SJCRH30 (cell line): ENCODE data around the gene SLC26A8. TPM values are rescaled to one million over a fixed set of nuclear protein-coding genes. Genes with fewer than 3 reads are reported as not detected.
A peak's percentile ranks its signal among the peaks of the same experiment; 100 is the strongest.
"Not testable (repeated sequence)": the region's sequence is repeated elsewhere in the genome, so short reads cannot be mapped to it uniquely, and the experiment has no call there.

Source experiments
- DNase-seq, 2 experiments: peaks; one replicate each; pipeline ENCODE4 v3.0.0-alpha.2; 2015 to 2020
- H3K27ac ChIP-seq: fragments of 250-450 bp; sonication (Bioruptor Pico); 2 replicates; pipeline ENCODE4 v1.5.1; 2020; ENCODE audit warnings: mild to moderate bottlenecking, moderate library complexity
- H3K27me3 ChIP-seq: fragments of 250-450 bp; sonication (Bioruptor Pico); 2 replicates; pipeline ENCODE4 v1.5.1; 2020; ENCODE audit warnings: mild to moderate bottlenecking, moderate library complexity
- H3K36me3 ChIP-seq: fragments of 250-450 bp; sonication (Bioruptor Pico); 2 replicates; pipeline ENCODE4 v1.5.1; 2020; ENCODE audit warnings: mild to moderate bottlenecking, moderate library complexity
- H3K4me1 ChIP-seq: fragments of 250-450 bp; sonication (Bioruptor Pico); 2 replicates; pipeline ENCODE4 v1.5.1; 2020; ENCODE audit warnings: mild to moderate bottlenecking, moderate library complexity
- H3K4me3 ChIP-seq: fragments of 250-450 bp; sonication (Bioruptor Pico); 2 replicates; pipeline ENCODE4 v1.5.1; 2020; ENCODE audit warnings: mild to moderate bottlenecking, moderate library complexity
- H3K9me3 ChIP-seq: fragments of 250-450 bp; sonication (Bioruptor Pico); replicated peaks from 2 replicates; pipeline ENCODE4 v1.5.1; 2020; ENCODE audit warnings: mild to moderate bottlenecking, moderate library complexity
- total RNA-seq: library from RNA; depleted of rRNA; stranded (reverse); fragments of >200 nt; shearing (Covaris generic); gene quantifications from 2 replicates; pipeline ENCODE4 v1.2.3, GENCODE V29; 2014

SLC26A8 gene
- total RNA-seq, 1 experiment from 2014 or later: not detected

- Histone ChIP-seq H3K9me3 (no peaks in the 10 kb centered on the region), H3K4me3 (no peak overlapping the region), H3K36me3 (no peaks in the 10 kb centered on the region), H3K27me3 (no peaks in the 10 kb centered on the region), H3K4me1 (no peaks in the 10 kb centered on the region), H3K27ac (no peak overlapping the region)
- DNase-seq: no peak
Measured at GRCh38 chr6:35935469-35935868, 89.0 kb downstream of the SLC26A8 start.

- no peaks in the 10 kb centered on the region for H3K36me3 ChIP-seq
- no peak overlapping the region for H3K27ac ChIP-seq
- no peak for DNase-seq
- H3K9me3 ChIP-seq: no peaks in the 10 kb centered on the region
- H3K4me3 ChIP-seq: no peak overlapping the region
- no peaks in the 10 kb centered on the region; the same call in 1 of the 2 replicates for H3K27me3 ChIP-seq
- H3K4me1 ChIP-seq: no peaks in the 10 kb centered on the region
Measured at GRCh38 chr6:35933844-35934243, 90.6 kb downstream of the SLC26A8 start.

GRCh38 chr6:35931873-35932272, 92.6 kb downstream of the SLC26A8 start:
- not testable (repeated sequence) for H3K27ac ChIP-seq, H3K27me3 ChIP-seq, H3K4me1 ChIP-seq, H3K36me3 ChIP-seq, H3K4me3 ChIP-seq, H3K9me3 ChIP-seq, DNase-seq

GRCh38 chr6:35931120-35931561, 93.3 kb downstream of the SLC26A8 start:
- Histone ChIP-seq H3K4me1 (no peaks in the 10 kb centered on the region), H3K36me3 (no peaks in the 10 kb centered on the region), H3K27me3 (peaks cover 5% of the 10 kb centered on the region; the same call in 1 of the 2 replicates), H3K27ac (no peak overlapping the region), H3K4me3 (no peak overlapping the region), H3K9me3 (no peaks in the 10 kb centered on the region)
- DNase-seq: no peak

GRCh38 chr6:35929601-35930000, 94.8 kb downstream of the SLC26A8 start:
- no peak overlapping the region for H3K4me3 ChIP-seq
- H3K36me3 ChIP-seq: no peaks in the 10 kb centered on the region
- H3K27ac ChIP-seq: no peak overlapping the region
- H3K4me1 ChIP-seq: no peaks in the 10 kb centered on the region
- peaks cover 10% of the 10 kb centered on the region; the same call in 1 of the 2 replicates for H3K27me3 ChIP-seq
- no peak for DNase-seq
- H3K9me3 ChIP-seq: no peaks in the 10 kb centered on the region

GRCh38 chr6:35926509-35927215, 97.8 kb downstream of the SLC26A8 start:
- Histone ChIP-seq H3K36me3 (no peaks in the 10 kb centered on the region), H3K27ac (no peak overlapping the region), H3K4me1 (no peaks in the 10 kb centered on the region), H3K9me3 (no peaks in the 10 kb centered on the region), H3K27me3 (peaks cover 10% of the 10 kb centered on the region; the same call in 1 of the 2 replicates), H3K4me3 (no peak overlapping the region)
- DNase-seq: no peak

- Histone ChIP-seq H3K4me3 (no peak overlapping the region), H3K27me3 (peaks cover 10% of the 10 kb centered on the region; the same call in 1 of the 2 replicates), H3K4me1 (no peaks in the 10 kb centered on the region), H3K27ac (no peak overlapping the region), H3K36me3 (no peaks in the 10 kb centered on the region), H3K9me3 (no peaks in the 10 kb centered on the region)
- DNase-seq: no peak
Measured at GRCh38 chr6:35925961-35926360, 98.5 kb downstream of the SLC26A8 start.

GRCh38 chr6:35924146-35924545, 100.3 kb downstream of the SLC26A8 start:
- DNase-seq: no peak
- Histone ChIP-seq H3K4me3 (no peak overlapping the region), H3K4me1 (no peaks in the 10 kb centered on the region), H3K27me3 (peaks cover 10% of the 10 kb centered on the region; the same call in 1 of the 2 replicates), H3K27ac (no peak overlapping the region), H3K36me3 (no peaks in the 10 kb centered on the region), H3K9me3 (no peaks in the 10 kb centered on the region)

- H3K27me3 ChIP-seq: 0 out of 2 replicates have a peak, but pooled peaks cover 5% of the 10 kb centered on the region
- H3K4me1 ChIP-seq: no peaks in the 10 kb centered on the region
- no peak overlapping the region for H3K4me3 ChIP-seq
- no peak for DNase-seq
- no peaks in the 10 kb centered on the region for H3K9me3 ChIP-seq
- peaks cover 3% of the 10 kb centered on the region; the same call in 1 of the 2 replicates for H3K36me3 ChIP-seq
- no peak overlapping the region for H3K27ac ChIP-seq
Measured at GRCh38 chr6:35922139-35922554, 102.3 kb downstream of the SLC26A8 start.

GRCh38 chr6:35920793-35921732, 103.4 kb downstream of the SLC26A8 start, which contains the start of gene SRPK1:
Gene SRPK1 (minus strand): TSS chr6:35921098. CDS start chr6:35921056, 42 bp downstream.
- Histone ChIP-seq H3K9me3 (no peaks in the 10 kb centered on the region), H3K4me3 (peak within 1 kb of the TSS; percentile 93), H3K36me3 (peaks cover 9% of the 10 kb centered on the region), H3K27me3 (0 out of 2 replicates have a peak, but pooled peaks cover 4% of the 10 kb centered on the region), H3K4me1 (no peaks in the 10 kb centered on the region), H3K27ac (peak within 1 kb of the TSS; percentile 50; the same call in 1 of the 2 replicates)
- peak; percentile 84 to 88 for DNase-seq

GRCh38 chr6:35919827-35920751, 104.4 kb downstream of the SLC26A8 start:
- peak; percentile 36 to 55 for DNase-seq
- H3K27me3 ChIP-seq: no peaks in the 10 kb centered on the region
- H3K4me3 ChIP-seq: peak overlapping the region; percentile 93
- H3K9me3 ChIP-seq: no peaks in the 10 kb centered on the region
- H3K36me3 ChIP-seq: peaks cover 14% of the 10 kb centered on the region
- H3K4me1 ChIP-seq: no peaks in the 10 kb centered on the region
- peak overlapping the region; percentile 8; the same call in 1 of the 2 replicates for H3K27ac ChIP-seq

GRCh38 chr6:35919085-35919826, 105.2 kb downstream of the SLC26A8 start:
- no peaks in the 10 kb centered on the region for H3K9me3 ChIP-seq
- no peak overlapping the region for H3K27ac ChIP-seq
- no peaks in the 10 kb centered on the region for H3K4me1 ChIP-seq
- peak overlapping the region; percentile 93 for H3K4me3 ChIP-seq
- DNase-seq: no peak
- H3K27me3 ChIP-seq: no peaks in the 10 kb centered on the region
- peaks cover 17% of the 10 kb centered on the region for H3K36me3 ChIP-seq

- not testable (repeated sequence) for DNase-seq
Measured at GRCh38 chr6:35916893-35917292, 107.5 kb downstream of the SLC26A8 start.

More at GRCh38 chr6:35916893-35917292, 107.5 kb downstream of the SLC26A8 start:
- not testable (repeated sequence) for H3K4me3 ChIP-seq, H3K27me3 ChIP-seq, H3K27ac ChIP-seq, H3K9me3 ChIP-seq, H3K4me1 ChIP-seq
- H3K36me3 ChIP-seq: peaks cover 37% of the 10 kb centered on the region
